Skeletal muscle tissue (tissue), 4 donors: ENCODE measurements around the gene PRR29. TPM values are rescaled to one million over a fixed set of nuclear protein-coding genes. Genes with fewer than 3 reads are reported as not detected.
"Not testable (repeated sequence)": the region's sequence is repeated elsewhere in the genome, so short reads cannot be mapped to it uniquely, and the experiment has no call there.

ENCODE experiments used
- H3K27ac ChIP-seq: one replicate; pipeline ENCODE4 v1.7.0; 2013; ENCODE audit warnings: mild to moderate bottlenecking, low read depth, low read length, inconsistent platforms
- H3K27me3 ChIP-seq, 3 donors: one replicate each; pipeline ENCODE4 v1.7.0; 2013; ENCODE audit warnings: low read length in 3 of 3; ENCODE audit not compliant: control insufficient read depth in 3 of 3, insufficient read depth in 3 of 3
- H3K36me3 ChIP-seq, 3 donors: one replicate each; pipeline ENCODE4 v1.7.0; 2013; ENCODE audit warnings: low read length in 3 of 3; ENCODE audit not compliant: control insufficient read depth in 3 of 3, insufficient read depth in 3 of 3
- H3K4me1 ChIP-seq, 3 donors: one replicate each; pipeline ENCODE4 v1.7.0; 2013; ENCODE audit warnings: low read length in 3 of 3, mild to moderate bottlenecking in 3 of 3; ENCODE audit not compliant: control insufficient read depth in 3 of 3, insufficient read depth in 3 of 3
- H3K4me3 ChIP-seq, 3 donors: one replicate each; pipeline ENCODE4 v1.7.0; 2013; ENCODE audit warnings: low read length in 3 of 3
- H3K9ac ChIP-seq, 3 donors: one replicate each; pipeline ENCODE4 v1.7.0; 2013; ENCODE audit warnings: low read length in 3 of 3, mild to moderate bottlenecking in 3 of 3, moderate library complexity in 2 of 3, low read depth in 1 of 3
- H3K9me3 ChIP-seq, 3 donors: one replicate each; pipeline ENCODE4 v1.7.0; 2013; ENCODE audit warnings: low read length in 3 of 3; ENCODE audit not compliant: control insufficient read depth in 3 of 3
- total RNA-seq: library from RNA; depleted of rRNA; stranded (reverse); fragments of >200 nt; gene quantifications from one replicate; pipeline ENCODE4 v1.2.3, GENCODE V29; 2014
- donor health status: Osteomylitis.

The PRR29 gene
- total RNA-seq, 1 donor from 2014 or later, result not detected

DNA sequence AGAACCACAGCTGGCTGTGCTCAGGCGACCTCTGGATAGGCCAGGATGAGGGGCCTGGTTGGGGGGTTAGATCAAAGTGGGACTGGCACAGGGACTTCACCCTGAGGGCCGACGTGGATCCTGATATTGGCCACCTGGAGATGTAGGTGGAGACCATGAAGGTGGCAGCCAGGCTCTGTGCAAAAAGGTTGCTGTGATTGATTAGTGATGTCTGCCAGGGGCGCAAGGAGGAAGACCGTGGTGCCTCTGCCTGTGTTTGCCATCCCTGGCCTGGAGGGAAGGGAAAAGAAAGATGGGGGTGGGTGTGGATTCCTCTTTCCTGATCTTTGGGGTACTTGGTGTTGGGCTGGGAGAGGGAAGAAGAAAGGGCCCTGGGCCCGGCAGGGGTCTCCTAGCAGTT is 24.9 kb upstream of the PRR29 start:
- peak overlapping the region; percentile 90 for H3K27ac ChIP-seq

DNA sequence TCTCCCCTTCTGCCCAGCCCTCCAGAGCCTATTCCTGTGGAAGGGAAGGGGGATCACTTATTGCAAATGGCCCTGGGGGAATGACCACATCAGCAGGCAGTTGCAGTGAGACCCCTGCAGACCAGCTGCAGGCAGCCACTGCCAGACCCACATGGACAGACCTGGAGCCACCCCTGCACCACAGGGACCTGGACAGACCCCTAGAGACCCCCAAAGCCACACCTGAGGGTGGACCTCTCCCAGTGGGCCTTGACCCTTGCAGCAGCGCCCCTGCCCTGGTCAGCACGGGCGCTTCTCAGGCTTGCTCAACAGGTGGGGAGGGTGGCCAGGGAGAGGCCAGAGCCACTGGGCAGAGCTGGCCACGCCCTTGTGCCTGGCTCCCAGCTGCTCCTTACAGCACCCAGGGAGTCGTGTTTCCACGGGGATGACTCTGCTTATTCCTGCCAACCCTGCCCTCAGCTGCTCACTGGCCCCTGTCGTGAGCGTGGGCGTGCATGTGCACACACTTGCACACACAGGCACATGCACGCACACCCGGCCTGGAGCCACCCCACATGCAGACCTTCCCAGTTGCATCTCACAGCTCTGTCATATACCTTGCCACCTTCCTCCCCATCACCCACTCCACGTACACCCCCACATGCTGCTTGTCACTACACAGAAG is 24.1 kb upstream of the PRR29 start:
- Histone ChIP-seq H3K27ac (peak overlapping the region; percentile 90), H3K9me3 (no peaks in the 10 kb centered on the region), H3K4me3 (peak overlapping the region; percentile 14 to 54 (median 22)), H3K27me3 (no peaks in the 10 kb centered on the region), H3K9ac (peak overlapping the region; percentile 55 to 77 (median 76)), H3K36me3 (peaks cover 21 to 30% (median 23%) of the 10 kb centered on the region in 3 donors), H3K4me1 (peaks cover 59 to 74% (median 61%) of the 10 kb centered on the region in 3 donors)

More for the DNA sequence above, 24.9 kb upstream of the PRR29 start:
- Histone ChIP-seq H3K9me3 (no peaks in the 10 kb centered on the region), H3K9ac (peak overlapping the region in 2 of 3 donors; percentile 34 to 76), H3K4me1 (peaks cover 51 to 67% (median 53%) of the 10 kb centered on the region in 3 donors), H3K4me3 (no peak overlapping the region), H3K36me3 (peaks cover 21 to 31% (median 26%) of the 10 kb centered on the region in 3 donors), H3K27me3 (no peaks in the 10 kb centered on the region)

DNA sequence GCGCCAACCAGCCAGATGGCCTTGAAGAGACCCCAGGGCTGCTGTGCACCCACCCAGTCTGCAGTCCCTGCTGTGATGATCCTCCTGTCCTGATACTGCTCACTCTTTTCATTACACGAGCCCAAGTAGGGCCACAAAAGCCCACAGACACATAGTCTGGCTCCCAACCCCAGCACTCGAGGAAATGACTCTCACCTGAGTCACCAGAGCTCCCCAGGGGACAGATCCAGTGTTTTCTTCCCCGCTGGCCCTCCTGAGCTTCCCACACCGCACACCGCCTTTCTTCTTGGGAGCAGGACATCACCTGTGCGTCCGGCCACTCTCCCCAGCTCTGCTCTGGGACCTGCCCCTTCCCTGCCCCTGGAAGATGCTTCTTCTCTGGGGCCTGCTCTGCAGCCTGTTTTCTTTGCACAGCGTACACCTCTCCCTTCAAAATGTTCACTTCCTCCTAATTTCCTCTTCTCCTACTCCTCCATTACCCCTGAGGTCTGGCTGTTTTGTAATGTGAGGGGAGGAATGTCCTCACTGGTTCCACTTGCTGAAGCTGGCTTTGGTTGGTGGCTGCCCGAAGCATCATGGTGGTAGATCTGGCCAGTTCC is 23.5 kb upstream of the PRR29 start:
- Histone ChIP-seq H3K27ac (peak overlapping the region; percentile 90), H3K27me3 (no peaks in the 10 kb centered on the region), H3K4me1 (peaks cover 66 to 81% (median 67%) of the 10 kb centered on the region in 3 donors), H3K9ac (peak overlapping the region; percentile 55 to 77 (median 76)), H3K9me3 (no peaks in the 10 kb centered on the region), H3K36me3 (peaks cover 21 to 24% (median 22%) of the 10 kb centered on the region in 3 donors), H3K4me3 (peak overlapping the region in 2 of 3 donors; percentile 22 to 54)

DNA sequence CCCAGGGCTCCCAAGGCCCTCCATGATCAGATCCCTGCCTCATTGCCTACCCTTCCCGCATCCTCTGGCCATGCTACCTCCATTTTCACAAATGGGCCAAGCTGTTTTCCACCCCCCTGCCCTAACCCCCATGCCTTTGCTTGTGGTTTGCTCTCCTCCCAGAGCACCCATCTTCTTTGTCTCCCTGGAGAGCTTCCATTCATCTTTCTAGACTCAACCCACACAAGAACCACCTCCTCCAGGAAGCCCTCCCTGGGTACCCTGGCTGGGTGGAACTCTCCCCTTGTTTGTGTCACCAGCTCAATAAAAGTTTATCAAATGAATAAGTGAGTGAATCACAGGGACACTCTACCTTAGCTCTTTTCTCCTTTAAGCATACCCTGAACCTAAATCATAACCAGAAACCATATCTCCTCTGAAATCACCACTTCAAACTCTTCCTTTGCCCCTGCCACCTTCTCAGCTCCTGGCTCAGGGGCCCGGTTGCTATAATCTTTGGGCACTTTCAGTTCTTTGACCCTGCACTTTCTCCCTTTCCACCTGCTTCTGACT is 22.5 kb upstream of the PRR29 start:
- Histone ChIP-seq H3K27ac (peak overlapping the region; percentile 90), H3K4me1 (peaks cover 72 to 90% (median 76%) of the 10 kb centered on the region in 3 donors), H3K9ac (peak overlapping the region in 2 of 3 donors; percentile 32 to 54), H3K27me3 (no peaks in the 10 kb centered on the region), H3K9me3 (no peaks in the 10 kb centered on the region), H3K4me3 (peak overlapping the region in 1 of 3 donors; percentile 2), H3K36me3 (peaks cover 14 to 21% (median 16%) of the 10 kb centered on the region in 3 donors)

DNA sequence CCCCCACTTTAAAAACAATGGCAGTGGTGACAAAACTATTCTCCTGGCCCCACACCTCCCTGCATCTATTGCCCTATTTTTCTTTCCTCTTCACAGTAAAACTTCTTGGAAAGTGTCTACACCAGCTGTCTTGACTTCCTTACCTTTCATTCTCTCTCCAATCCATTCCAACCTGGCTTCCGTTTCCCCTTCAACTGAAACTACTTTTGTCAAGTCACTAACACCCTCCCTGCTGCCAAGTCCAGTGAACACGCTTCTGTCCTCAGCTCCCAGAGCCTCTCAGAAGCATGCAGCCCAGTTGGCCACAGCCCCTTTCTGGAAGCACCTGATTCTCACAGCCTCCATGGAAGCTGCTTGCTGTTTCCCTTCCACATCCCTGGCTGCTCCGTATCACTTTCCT is 21.4 kb upstream of the PRR29 start:
- Histone ChIP-seq H3K27me3 (no peaks in the 10 kb centered on the region), H3K9ac (peak overlapping the region; percentile 28 to 54 (median 51)), H3K27ac (peak overlapping the region; percentile 90), H3K4me1 (peaks cover 77 to 95% (median 87%) of the 10 kb centered on the region in 3 donors), H3K36me3 (peaks cover 6 to 12% (median 7%) of the 10 kb centered on the region in 3 donors), H3K4me3 (peak overlapping the region in 1 of 3 donors; percentile 18), H3K9me3 (no peaks in the 10 kb centered on the region)

DNA sequence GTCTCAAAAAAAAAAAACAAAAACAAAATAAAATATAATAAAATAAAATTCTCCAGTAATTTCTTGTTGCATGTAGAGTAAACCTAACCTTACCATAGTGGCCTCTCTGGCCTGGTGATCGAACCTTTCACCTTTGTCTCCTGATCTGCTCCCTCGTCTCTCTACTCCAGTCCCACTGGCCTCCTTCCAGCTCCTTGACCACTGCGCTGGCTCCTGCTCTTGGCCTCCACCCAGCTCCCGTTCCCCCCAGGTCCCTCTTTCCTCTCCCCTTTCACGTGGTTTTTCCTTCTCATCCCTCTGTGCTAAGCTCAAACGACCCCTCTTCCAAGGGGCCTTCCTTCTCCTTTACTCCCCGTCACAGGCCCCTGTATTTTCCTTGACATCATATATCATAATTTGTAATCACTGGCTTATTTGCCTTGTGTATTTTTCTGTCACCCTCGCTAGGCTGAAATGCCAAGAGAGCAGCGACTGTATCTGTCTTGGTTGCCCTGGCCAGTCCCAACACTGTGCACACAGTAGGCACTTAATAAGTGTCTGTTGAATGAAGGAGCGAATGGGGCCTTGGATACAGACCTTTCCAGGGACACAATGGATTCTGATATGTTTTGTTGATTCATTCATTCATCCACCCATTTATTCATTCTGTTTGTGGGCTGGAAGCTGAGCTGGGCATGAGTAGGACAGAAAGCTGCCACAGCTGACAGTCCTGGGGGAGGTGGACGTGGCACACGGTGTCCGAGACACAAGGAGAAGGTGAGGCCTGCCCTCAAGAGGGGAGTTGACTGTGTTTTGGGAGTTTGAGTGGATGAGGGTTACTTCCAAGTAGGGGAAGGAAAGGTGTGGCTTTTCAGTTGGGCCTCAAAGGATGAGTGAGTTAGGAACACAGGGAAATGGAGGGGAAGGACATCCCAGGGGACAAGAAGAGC is 19.6 kb upstream of the PRR29 start:
- Histone ChIP-seq H3K27me3 (no peaks in the 10 kb centered on the region), H3K4me1 (peaks cover 80 to 95% (median 95%) of the 10 kb centered on the region in 3 donors), H3K9ac (peak overlapping the region; percentile 3 to 74 (median 54)), H3K4me3 (peak overlapping the region in 2 of 3 donors; percentile 18 to 22), H3K27ac (peak overlapping the region; percentile 79), H3K9me3 (no peaks in the 10 kb centered on the region), H3K36me3 (peaks cover 0 to 2% (median 0%) of the 10 kb centered on the region in 3 donors)

DNA sequence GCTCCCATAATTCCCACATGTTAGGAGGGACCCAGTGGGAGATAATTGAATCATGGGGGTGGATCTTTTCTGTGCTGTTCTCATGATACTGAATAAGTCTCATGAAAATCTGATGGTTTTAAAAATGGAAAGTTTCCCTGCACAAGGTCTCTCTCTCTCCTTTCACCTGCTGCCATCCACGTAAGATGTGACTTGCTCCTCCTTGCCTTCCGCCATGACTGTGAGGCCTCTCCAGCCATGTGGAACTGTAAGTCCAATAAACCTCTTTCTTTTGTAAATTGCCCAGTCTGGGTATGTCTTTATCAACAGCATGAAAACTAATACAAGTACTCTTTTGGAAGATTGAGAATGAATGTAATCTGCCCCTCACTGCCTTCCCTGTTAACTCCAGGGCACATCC is 15.5 kb upstream of the PRR29 start:
- peak overlapping the region; percentile 94 for H3K27ac ChIP-seq
- H3K27me3 ChIP-seq, H3K36me3 ChIP-seq, H3K9me3 ChIP-seq, H3K4me3 ChIP-seq: not testable (repeated sequence)
- H3K9ac ChIP-seq, result peak overlapping the region in 1 of 3 donors; percentile 47
- peaks cover 80 to 92% (median 91%) of the 10 kb centered on the region in 3 donors for H3K4me1 ChIP-seq

DNA sequence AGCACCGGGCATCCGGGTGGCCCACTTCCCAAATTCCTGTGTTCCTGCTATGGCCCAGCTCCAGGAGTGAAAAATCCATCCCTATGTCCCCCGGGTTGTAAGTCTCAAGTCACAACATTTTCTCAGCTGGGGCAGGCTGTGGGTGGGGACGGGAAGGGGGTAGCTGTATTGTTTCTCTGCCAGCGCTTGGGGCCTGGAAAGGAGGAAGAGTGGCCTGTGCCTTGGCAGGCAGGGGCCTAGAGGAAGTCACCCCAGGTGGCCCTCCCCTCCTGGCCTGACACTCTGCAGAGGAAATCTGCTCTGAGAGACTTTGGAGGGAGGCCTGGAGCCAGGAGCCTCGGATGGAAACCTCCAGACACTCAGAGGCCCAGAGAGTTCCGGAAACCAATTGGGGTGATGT is 14.8 kb upstream of the PRR29 start:
- Histone ChIP-seq H3K9me3 (no peaks in the 10 kb centered on the region), H3K27ac (peak overlapping the region; percentile 94), H3K4me3 (peak overlapping the region in 2 of 3 donors; percentile 6 to 30), H3K27me3 (no peaks in the 10 kb centered on the region), H3K4me1 (peaks cover 77 to 91% (median 91%) of the 10 kb centered on the region in 3 donors), H3K9ac (peak overlapping the region in 2 of 3 donors; percentile 34 to 47), H3K36me3 (peaks cover 0 to 4% (median 0%) of the 10 kb centered on the region in 3 donors)

DNA sequence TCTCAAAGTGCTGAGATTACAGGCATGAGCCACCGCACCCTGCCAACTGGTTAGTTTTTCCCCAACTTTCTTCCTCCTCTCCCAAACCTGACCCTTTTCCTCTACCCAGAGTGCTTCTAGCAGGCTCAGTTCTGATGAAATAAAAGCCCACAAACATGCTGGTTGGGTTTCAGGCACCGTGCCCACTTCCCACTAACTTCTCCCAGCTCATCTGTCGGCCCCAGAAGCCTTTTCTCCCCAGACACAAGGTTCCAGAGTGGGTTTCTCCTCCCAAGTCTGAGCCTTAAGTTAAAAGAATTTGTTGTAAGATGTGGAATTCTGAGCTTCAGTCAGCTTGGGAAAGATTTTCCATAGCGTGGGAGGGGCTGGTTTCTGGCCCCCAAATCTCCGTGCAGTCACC is 13.9 kb upstream of the PRR29 start:
- Histone ChIP-seq H3K9ac (peak overlapping the region; percentile 20 to 77 (median 54)), H3K27ac (peak overlapping the region; percentile 94), H3K4me1 (peaks cover 68 to 83% (median 82%) of the 10 kb centered on the region in 3 donors), H3K36me3 (peaks cover 0 to 2% (median 0%) of the 10 kb centered on the region in 3 donors), H3K9me3 (no peaks in the 10 kb centered on the region), H3K4me3 (peak overlapping the region in 2 of 3 donors; percentile 38 to 52), H3K27me3 (no peaks in the 10 kb centered on the region)
